ENCODE results near the gene USP30. TPM values are rescaled to one million over a fixed set of nuclear protein-coding genes. Genes with fewer than 3 reads are reported as not detected.

Gene USP30
- total and polyA plus RNA-seq, 12 donors: 9.3 to 36.1 (median 23.8) TPM

- H3K4me1 ChIP-seq (replicated peaks in 1 of 2): peaks cover 65 to 82% of the 10 kb centered on the region in 2 donors
- 41 to 66% (median 45%) methylated on average over 12 of the region's 12 CpGs for WGBS, 4 donors
- H3K27ac ChIP-seq: peak overlapping the region; percentile 75 to 94 (median 89)
Measured at GRCh38 chr12:109116611-109116949, 64.2 kb downstream of the USP30 start.

DNA sequence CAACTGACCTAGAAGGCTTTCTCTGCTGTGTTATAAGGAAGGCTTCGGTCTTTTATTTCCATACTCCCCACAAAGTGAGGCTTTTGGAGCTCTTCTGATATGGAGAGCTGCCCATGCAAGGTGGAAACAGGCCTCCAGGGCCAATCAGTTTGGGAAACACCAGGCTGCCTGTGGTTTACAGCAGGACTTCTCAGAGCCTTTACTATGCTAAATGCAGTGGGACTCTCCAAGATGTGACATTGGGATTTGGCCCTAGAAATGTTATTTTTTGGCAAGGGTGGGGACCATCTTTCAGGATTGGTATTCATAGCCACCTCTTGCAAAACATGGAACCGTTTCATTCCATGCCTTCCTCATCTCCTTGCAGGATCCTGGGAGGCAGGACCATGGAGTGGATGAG, 67.7 kb downstream of the USP30 start:
- Histone ChIP-seq H3K9me3 (replicated peaks in 1 of 3) (no peaks in the 10 kb centered on the region), H3K27ac (peak overlapping the region in 2 of 5 donors; percentile 14 to 32), H3K4me3 (no peak overlapping the region), H3K4me1 (replicated peaks in 1 of 2) (peaks cover 41 to 51% of the 10 kb centered on the region in 2 donors), H3K27me3 (no peaks in the 10 kb centered on the region), H3K36me3 (replicated peaks in 1 of 2) (no peaks in the 10 kb centered on the region)
- intact Hi-C loops (cut with DNase I): no loop called here
- DNase-seq: no peak
- WGBS, 4 donors: 62 to 70% (median 65%) methylated on average over 2 of the region's 2 CpGs
- TF ChIP-seq POLR2A (IDR thresholded peaks at IDR 0.05): no peak
- no peak for TF ChIP-seq CTCF (IDR thresholded peaks at IDR 0.05)

More at GRCh38 chr12:109116611-109116949, 64.2 kb downstream of the USP30 start:
- TF ChIP-seq POLR2A (IDR thresholded peaks at IDR 0.05) (no peak), CTCF (IDR thresholded peaks at IDR 0.05) (no peak)
- intact Hi-C loops (cut with DNase I): loop anchor here in 1 of 2 donors (10.0 kb wide), 1 partner anchor 48 kb away; no protein-coding TSS in a partner anchor
- DNase-seq: no peak
- H3K9me3 ChIP-seq (replicated peaks in 1 of 3): no peaks in the 10 kb centered on the region
- H3K36me3 ChIP-seq (replicated peaks in 1 of 2): no peaks in the 10 kb centered on the region
- peak overlapping the region in 1 of 4 donors; percentile 13 for H3K4me3 ChIP-seq
- no peaks in the 10 kb centered on the region for H3K27me3 ChIP-seq

GRCh38 chr12:109120557-109120956, 68.2 kb downstream of the USP30 start:
- 63 to 74% (median 67%) methylated on average over 3 to 4 of the region's 4 CpGs for WGBS, 4 donors
- TF ChIP-seq CTCF (IDR thresholded peaks at IDR 0.05) (no peak), POLR2A (IDR thresholded peaks at IDR 0.05) (no peak)
- Histone ChIP-seq H3K27me3 (no peaks in the 10 kb centered on the region), H3K27ac (peak overlapping the region in 1 of 5 donors; percentile 14), H3K36me3 (replicated peaks in 1 of 2) (no peaks in the 10 kb centered on the region), H3K4me1 (replicated peaks in 1 of 2) (peaks cover 36 to 46% of the 10 kb centered on the region in 2 donors), H3K9me3 (replicated peaks in 1 of 3) (no peaks in the 10 kb centered on the region), H3K4me3 (no peak overlapping the region)
- intact Hi-C loops (cut with DNase I): no loop called here
- DNase-seq: no peak

DNA sequence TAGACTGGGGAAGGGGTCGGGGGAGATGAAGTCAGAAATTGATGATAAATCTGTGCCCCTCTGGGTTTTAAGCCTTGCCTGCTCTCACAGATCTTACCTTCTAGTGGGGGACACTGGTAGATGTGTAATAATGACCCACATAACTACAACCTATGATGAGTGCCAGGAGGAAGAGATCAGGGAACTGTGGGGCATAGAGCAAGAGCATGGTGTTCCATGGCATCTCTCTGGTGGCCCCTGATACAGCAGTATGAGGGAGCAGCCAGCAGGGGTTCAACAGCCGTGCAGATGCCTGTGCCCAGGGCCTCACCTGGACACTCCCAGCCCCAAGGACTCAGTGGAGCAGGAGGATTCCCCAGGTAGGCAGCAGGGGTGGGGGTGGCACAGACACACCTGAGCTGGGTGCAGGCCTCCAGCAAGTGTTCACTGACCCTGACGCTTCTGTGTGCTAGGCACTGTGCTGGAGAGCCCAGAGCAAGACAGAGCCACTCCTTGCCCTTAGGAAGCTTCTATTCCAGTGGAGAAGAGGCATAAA, 69.0 kb downstream of the USP30 start:
- intact Hi-C loops (cut with DNase I): no loop called here
- Histone ChIP-seq H3K4me1 (replicated peaks in 1 of 2) (peaks cover 28 to 38% of the 10 kb centered on the region in 2 donors), H3K9me3 (replicated peaks in 1 of 3) (no peaks in the 10 kb centered on the region), H3K27ac (no peak overlapping the region), H3K27me3 (no peaks in the 10 kb centered on the region), H3K36me3 (replicated peaks in 1 of 2) (no peaks in the 10 kb centered on the region), H3K4me3 (no peak overlapping the region)
- no peak for DNase-seq
- no peak for TF ChIP-seq CTCF (IDR thresholded peaks at IDR 0.05)
- WGBS, 4 donors: 84 to 97% (median 94%) methylated on average over 2 to 3 of the region's 3 CpGs

Data from adrenal gland (tissue), 12 donors.